Measurements from ENCODE around the gene GNAS-AS1. TPM values are rescaled to one million over a fixed set of nuclear protein-coding genes. Genes with fewer than 3 reads are reported as not detected.
"Not testable (repeated sequence)": the region's sequence is repeated elsewhere in the genome, so short reads cannot be mapped to it uniquely, and the experiment has no call there.

Gene GNAS-AS1
- total and polyA plus RNA-seq, 3 experiments from 2014 or later, result 0.55 to 0.68 TPM; not detected in 1

- CTCF ChIA-PET, result no interaction called here
- H3K36me3 Mint-ChIP-seq, result no peaks in the 10 kb centered on the region
- DNase-seq, result no peak
These were observed 24.4 kb downstream of the GNAS-AS1 start for GRCh38 chr20:58826271-58826670.

GRCh38 chr20:58825450-58825849 is 25.3 kb downstream of the GNAS-AS1 start:
- ChIA-PET POLR2A (no interaction called here), CTCF (no interaction called here)
- Histone ChIP-seq H3K4me1 (ENCODE audit: insufficient read depth, low read length) (no peaks in the 10 kb centered on the region), H3K9me3 (ENCODE audit: low read length) (no peaks in the 10 kb centered on the region), H3K36me3 (ENCODE audit: insufficient read depth, low read length) (no peaks in the 10 kb centered on the region), H3K27ac (ENCODE audit: low read depth, low read length) (no peak overlapping the region), H3K27me3 (ENCODE audit: insufficient read depth, low read length, poor library complexity, severe bottlenecking) (no peaks in the 10 kb centered on the region), H3K4me3 (ENCODE audit: low read length) (no peak overlapping the region)
- Mint-ChIP-seq H3K4me1 (peaks cover 0 to 1% (median 0%) of the 10 kb centered on the region in 3 donors), H3K9me3 (no peaks in the 10 kb centered on the region), H3K27me3 (peaks cover 0 to 6% of the 10 kb centered on the region in 2 donors), H3K27ac (no peak overlapping the region), H3K4me3 (no peak overlapping the region), H3K36me3 (no peaks in the 10 kb centered on the region)
- DNase-seq, result no peak

More at GRCh38 chr20:58826271-58826670, 24.4 kb downstream of the GNAS-AS1 start:
- Histone ChIP-seq H3K27me3 (ENCODE audit: insufficient read depth, low read length, poor library complexity, severe bottlenecking) (no peaks in the 10 kb centered on the region), H3K4me1 (ENCODE audit: insufficient read depth, low read length) (no peaks in the 10 kb centered on the region), H3K9me3 (ENCODE audit: low read length) (no peaks in the 10 kb centered on the region), H3K36me3 (ENCODE audit: insufficient read depth, low read length) (no peaks in the 10 kb centered on the region), H3K4me3 (ENCODE audit: low read length) (no peak overlapping the region), H3K27ac (ENCODE audit: low read depth, low read length) (no peak overlapping the region)
- no peak overlapping the region for H3K27ac Mint-ChIP-seq
- H3K27me3 Mint-ChIP-seq, result peaks cover 0 to 6% of the 10 kb centered on the region in 2 donors
- H3K4me1 Mint-ChIP-seq, result peaks cover 0 to 1% (median 0%) of the 10 kb centered on the region in 3 donors
- POLR2A ChIA-PET, result no interaction called here
- no peaks in the 10 kb centered on the region for H3K9me3 Mint-ChIP-seq
- H3K4me3 Mint-ChIP-seq, result no peak overlapping the region

GRCh38 chr20:58824843-58825242 is 25.9 kb downstream of the GNAS-AS1 start:
- Mint-ChIP-seq H3K4me3 (no peak overlapping the region), H3K4me1 (peaks cover 0 to 1% (median 0%) of the 10 kb centered on the region in 3 donors), H3K9me3 (no peaks in the 10 kb centered on the region), H3K36me3 (no peaks in the 10 kb centered on the region), H3K27me3 (peaks cover 0 to 6% of the 10 kb centered on the region in 2 donors), H3K27ac (no peak overlapping the region)
- H3K9me3 ChIP-seq (ENCODE audit: low read length), result no peaks in the 10 kb centered on the region
- DNase-seq, result no peak
- no peaks in the 10 kb centered on the region for H3K27me3 ChIP-seq (ENCODE audit: insufficient read depth, low read length, poor library complexity, severe bottlenecking)
- no peak overlapping the region for H3K27ac ChIP-seq (ENCODE audit: low read depth, low read length)
- H3K4me3 ChIP-seq (ENCODE audit: low read length), result no peak overlapping the region
- POLR2A ChIA-PET, result no interaction called here
- CTCF ChIA-PET, result no interaction called here
- H3K4me1 ChIP-seq (ENCODE audit: insufficient read depth, low read length), result no peaks in the 10 kb centered on the region
- H3K36me3 ChIP-seq (ENCODE audit: insufficient read depth, low read length), result no peaks in the 10 kb centered on the region

- Histone ChIP-seq H3K4me1 (ENCODE audit: insufficient read depth, low read length) (no peaks in the 10 kb centered on the region), H3K36me3 (ENCODE audit: insufficient read depth, low read length) (no peaks in the 10 kb centered on the region), H3K4me3 (ENCODE audit: low read length) (no peak overlapping the region), H3K9me3 (ENCODE audit: low read length) (no peaks in the 10 kb centered on the region), H3K27ac (ENCODE audit: low read depth, low read length) (no peak overlapping the region), H3K27me3 (ENCODE audit: insufficient read depth, low read length, poor library complexity, severe bottlenecking) (no peaks in the 10 kb centered on the region)
- ChIA-PET POLR2A (no interaction called here), CTCF (no interaction called here)
- Mint-ChIP-seq H3K36me3 (no peaks in the 10 kb centered on the region), H3K27ac (no peak overlapping the region), H3K9me3 (no peaks in the 10 kb centered on the region), H3K4me1 (peaks cover 0 to 8% (median 4%) of the 10 kb centered on the region in 3 donors), H3K27me3 (peaks cover 0 to 6% of the 10 kb centered on the region in 2 donors), H3K4me3 (no peak overlapping the region)
- DNase-seq, result no peak
These were observed 27.7 kb downstream of the GNAS-AS1 start for GRCh38 chr20:58822748-58823730.

- no peaks in the 10 kb centered on the region for H3K36me3 Mint-ChIP-seq
- H3K4me3 Mint-ChIP-seq, result no peak overlapping the region
These were observed 28.6 kb downstream of the GNAS-AS1 start for GRCh38 chr20:58822149-58822548.

GRCh38 chr20:58820515-58820914 is 30.2 kb downstream of the GNAS-AS1 start:
- H3K9me3 Mint-ChIP-seq; H3K36me3 Mint-ChIP-seq; H3K4me3 Mint-ChIP-seq; H3K27ac ChIP-seq (ENCODE audit: low read depth, low read length); H3K4me1 ChIP-seq (ENCODE audit: insufficient read depth, low read length); DNase-seq; H3K27me3 Mint-ChIP-seq; H3K4me1 Mint-ChIP-seq; H3K27me3 ChIP-seq (ENCODE audit: insufficient read depth, low read length, poor library complexity, severe bottlenecking); CTCF ChIA-PET; H3K36me3 ChIP-seq (ENCODE audit: insufficient read depth, low read length); H3K9me3 ChIP-seq (ENCODE audit: low read length); POLR2A ChIA-PET; H3K27ac Mint-ChIP-seq; H3K4me3 ChIP-seq (ENCODE audit: low read length): not testable (repeated sequence)

More at GRCh38 chr20:58822149-58822548, 28.6 kb downstream of the GNAS-AS1 start:
- Histone ChIP-seq H3K27ac (ENCODE audit: low read depth, low read length) (no peak overlapping the region), H3K4me3 (ENCODE audit: low read length) (no peak overlapping the region), H3K4me1 (ENCODE audit: insufficient read depth, low read length) (no peaks in the 10 kb centered on the region), H3K9me3 (ENCODE audit: low read length) (no peaks in the 10 kb centered on the region), H3K27me3 (ENCODE audit: insufficient read depth, low read length, poor library complexity, severe bottlenecking) (no peaks in the 10 kb centered on the region), H3K36me3 (ENCODE audit: insufficient read depth, low read length) (no peaks in the 10 kb centered on the region)
- POLR2A ChIA-PET, result no interaction called here
- no peak for DNase-seq
- no peaks in the 10 kb centered on the region for H3K9me3 Mint-ChIP-seq
- peaks cover 0 to 6% of the 10 kb centered on the region in 2 donors for H3K27me3 Mint-ChIP-seq
- H3K4me1 Mint-ChIP-seq, result peaks cover 0 to 8% (median 4%) of the 10 kb centered on the region in 3 donors
- H3K27ac Mint-ChIP-seq, result no peak overlapping the region
- CTCF ChIA-PET, result no interaction called here

- Histone ChIP-seq H3K27ac (ENCODE audit: low read depth, low read length) (no peak overlapping the region), H3K27me3 (ENCODE audit: insufficient read depth, low read length, poor library complexity, severe bottlenecking) (no peaks in the 10 kb centered on the region), H3K4me1 (ENCODE audit: insufficient read depth, low read length) (no peaks in the 10 kb centered on the region), H3K9me3 (ENCODE audit: low read length) (no peaks in the 10 kb centered on the region), H3K4me3 (ENCODE audit: low read length) (no peak overlapping the region), H3K36me3 (ENCODE audit: insufficient read depth, low read length) (no peaks in the 10 kb centered on the region)
- Mint-ChIP-seq H3K36me3 (no peaks in the 10 kb centered on the region), H3K4me3 (no peak overlapping the region), H3K27me3 (peaks cover 0 to 6% of the 10 kb centered on the region in 2 donors), H3K9me3 (no peaks in the 10 kb centered on the region), H3K4me1 (peaks cover 0 to 8% (median 4%) of the 10 kb centered on the region in 3 donors), H3K27ac (no peak overlapping the region)
- POLR2A ChIA-PET, result no interaction called here
- CTCF ChIA-PET, result no interaction called here
- DNase-seq, result no peak
These were observed 30.8 kb downstream of the GNAS-AS1 start for GRCh38 chr20:58819921-58820320.

GRCh38 chr20:58818586-58819285 is 32.0 kb downstream of the GNAS-AS1 start:
- ChIA-PET CTCF (interaction anchor here (1.0 kb wide), 1 partner anchor 34 kb away, joined by 3 read pairs; the partner anchor contains the start of gene GNAS), POLR2A (no interaction called here)

More at GRCh38 chr20:58818586-58819285, 32.0 kb downstream of the GNAS-AS1 start:
- DNase-seq, result no peak
- no peaks in the 10 kb centered on the region for H3K9me3 ChIP-seq (ENCODE audit: low read length)
- no peaks in the 10 kb centered on the region for H3K4me1 ChIP-seq (ENCODE audit: insufficient read depth, low read length)
- H3K27ac ChIP-seq (ENCODE audit: low read depth, low read length), result no peak overlapping the region
- no peaks in the 10 kb centered on the region for H3K9me3 Mint-ChIP-seq
- peaks cover 0 to 8% (median 4%) of the 10 kb centered on the region in 3 donors for H3K4me1 Mint-ChIP-seq
- H3K4me3 Mint-ChIP-seq, result no peak overlapping the region
- no peaks in the 10 kb centered on the region for H3K36me3 Mint-ChIP-seq
- H3K27ac Mint-ChIP-seq, result peak overlapping the region in 1 of 8 donors; percentile 39
- peaks cover 9 to 11% of the 10 kb centered on the region in 2 donors for H3K27me3 Mint-ChIP-seq
- H3K4me3 ChIP-seq (ENCODE audit: low read length), result no peak overlapping the region
- H3K36me3 ChIP-seq (ENCODE audit: insufficient read depth, low read length), result no peaks in the 10 kb centered on the region
- no peaks in the 10 kb centered on the region for H3K27me3 ChIP-seq (ENCODE audit: insufficient read depth, low read length, poor library complexity, severe bottlenecking)
